Measurements from ENCODE around the gene KRT7.
"Not testable (repeated sequence)": the region's sequence is repeated elsewhere in the genome, so short reads cannot be mapped to it uniquely, and the experiment has no call there.

The KRT7 gene

GRCh38 chr12:52255926-52256583, 23.0 kb downstream of the KRT7 start:
- no peak for DNase-seq (ENCODE audit: low read depth in 2 of 2)

- no peak for DNase-seq (ENCODE audit: low read depth in 2 of 2)
Observed at GRCh38 chr12:52256584-52256935, 23.5 kb downstream of the KRT7 start.

DNA sequence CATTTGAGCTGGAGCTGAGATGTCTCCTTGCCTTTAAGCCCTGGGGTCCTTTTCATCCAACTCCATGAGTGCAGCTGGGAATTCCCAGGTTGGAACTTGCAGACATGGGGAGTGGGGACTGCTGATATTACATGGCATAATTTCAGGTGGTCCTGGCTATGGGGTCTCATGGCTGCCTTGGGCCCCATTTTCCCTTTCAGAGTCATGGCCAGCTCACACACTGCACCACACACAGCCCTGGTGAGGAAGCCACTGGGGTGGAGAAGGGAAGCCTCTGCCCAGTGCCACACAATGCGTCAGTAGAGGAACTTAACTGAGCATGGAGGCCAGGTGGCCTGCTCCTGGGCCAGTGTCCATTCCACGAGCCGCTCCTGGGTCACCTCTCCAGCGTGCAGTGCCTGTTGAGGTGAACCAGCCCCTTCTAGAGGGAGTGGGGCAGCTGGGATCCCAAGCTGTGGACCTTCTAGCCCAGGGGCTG, 24.1 kb downstream of the KRT7 start:
- no peak for DNase-seq (ENCODE audit: low read depth in 2 of 2)

GRCh38 chr12:52257922-52258321, 24.9 kb downstream of the KRT7 start:
- DNase-seq (ENCODE audit: low read depth in 2 of 2), result not testable (repeated sequence)

DNA sequence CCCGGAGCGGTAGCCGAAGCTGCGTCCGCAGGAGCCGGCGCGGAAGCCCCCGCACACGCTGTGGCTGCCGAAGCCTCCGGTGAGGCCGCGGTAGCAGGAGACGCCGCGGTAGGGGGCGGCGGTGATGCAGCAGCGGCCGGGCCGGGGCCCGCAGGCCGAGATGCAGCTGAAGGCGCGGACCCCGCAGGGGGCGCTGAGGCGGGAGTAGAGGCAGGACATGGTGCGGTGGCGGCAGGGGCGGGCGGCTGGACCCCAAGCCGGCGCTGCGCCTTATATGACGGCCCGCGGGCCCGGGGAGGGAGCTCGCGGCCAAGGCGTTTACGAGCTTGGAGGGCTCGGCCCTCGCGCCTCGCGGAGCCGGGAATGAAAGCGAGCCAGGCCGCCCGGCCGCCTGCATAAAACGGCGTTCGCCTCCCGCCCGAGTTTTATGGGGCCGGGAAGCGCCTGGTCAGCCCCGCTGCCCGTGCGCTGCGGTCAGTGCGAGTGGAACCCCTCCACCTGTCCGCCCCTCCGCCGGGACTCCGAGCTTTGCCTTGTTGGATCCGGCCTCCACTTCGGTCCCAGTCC, 25.4 kb downstream of the KRT7 start:
- DNase-seq (ENCODE audit: low read depth in 2 of 2), result no peak

DNA sequence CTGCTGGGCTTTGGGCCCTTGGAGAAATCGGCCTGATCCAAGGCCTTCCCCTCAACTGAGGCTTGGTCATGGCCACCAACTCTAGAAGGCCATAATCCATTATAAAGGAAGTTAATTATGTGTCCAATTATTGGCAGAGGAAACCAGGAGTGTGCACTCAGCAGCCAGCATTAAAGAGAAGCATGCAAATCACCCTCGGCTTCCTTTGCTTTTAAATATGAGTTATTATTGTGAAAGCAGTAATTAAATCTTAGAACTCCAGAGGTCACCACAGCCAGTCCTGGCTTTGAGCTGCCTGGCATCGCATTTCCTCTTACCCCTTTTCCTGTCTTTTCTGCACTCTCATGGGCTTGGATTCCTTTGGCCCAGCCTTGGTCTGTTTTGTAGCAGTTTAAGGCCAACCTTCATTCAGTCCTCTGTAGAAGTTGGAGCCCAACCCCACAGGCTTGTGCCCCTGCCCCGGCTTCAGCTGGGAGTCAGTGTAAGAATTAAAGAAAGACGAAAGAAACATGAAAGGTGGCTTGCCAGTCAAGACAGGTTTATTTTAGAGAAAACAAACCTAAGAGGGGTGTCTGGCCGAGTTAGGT, 26.7 kb downstream of the KRT7 start:
- DNase-seq (ENCODE audit: low read depth in 2 of 2), result no peak

- no peak for DNase-seq (ENCODE audit: low read depth in 2 of 2)
Observed at GRCh38 chr12:52260361-52261207, 27.5 kb downstream of the KRT7 start.

DNA sequence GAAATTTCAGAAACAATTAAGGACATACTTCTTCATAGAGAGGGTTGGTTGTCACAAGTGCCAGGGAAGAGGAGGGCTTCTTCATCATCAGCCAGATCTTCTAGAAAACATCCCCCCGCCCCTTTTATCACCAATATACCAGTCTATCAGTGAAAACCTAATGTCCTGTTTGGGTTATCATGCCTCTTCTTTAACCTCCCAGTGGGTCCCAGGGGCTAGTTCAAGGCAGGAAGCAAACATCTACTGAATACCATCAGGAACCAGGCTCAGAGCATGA, 28.1 kb downstream of the KRT7 start:
- DNase-seq (ENCODE audit: low read depth in 2 of 2), result no peak

GRCh38 chr12:52262286-52262685, 29.2 kb downstream of the KRT7 start:
- DNase-seq (ENCODE audit: low read depth in 2 of 2), result no peak

- DNase-seq (ENCODE audit: low read depth in 2 of 2), result no peak
Observed at GRCh38 chr12:52263761-52264434, 30.9 kb downstream of the KRT7 start.

GRCh38 chr12:52264435-52264825, 31.4 kb downstream of the KRT7 start:
- no peak for DNase-seq (ENCODE audit: low read depth in 2 of 2)

DNA sequence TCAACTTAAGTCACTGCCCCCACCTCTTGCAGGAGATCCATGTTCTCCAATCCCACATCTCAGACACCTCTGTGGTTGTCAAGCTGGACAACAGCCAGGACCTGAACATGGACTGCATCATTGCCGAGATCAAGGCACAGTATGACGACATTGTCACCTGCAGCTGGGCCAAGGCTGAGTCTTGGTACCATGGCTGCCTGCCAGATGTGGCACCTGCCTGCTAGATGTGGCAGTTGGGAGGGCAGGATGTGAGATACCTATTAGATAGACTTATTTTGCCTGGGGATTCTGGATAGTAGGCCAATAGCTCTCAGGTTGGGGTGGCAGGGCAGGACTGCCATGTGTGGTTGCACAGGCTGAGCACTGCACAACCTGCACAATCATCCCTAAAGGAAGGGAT, 33.5 kb downstream of the KRT7 start:
- DNase-seq (ENCODE audit: low read depth in 2 of 2), result no peak

GRCh38 chr12:52267266-52267665, 34.2 kb downstream of the KRT7 start:
- DNase-seq (ENCODE audit: low read depth in 2 of 2), result no peak

DNA sequence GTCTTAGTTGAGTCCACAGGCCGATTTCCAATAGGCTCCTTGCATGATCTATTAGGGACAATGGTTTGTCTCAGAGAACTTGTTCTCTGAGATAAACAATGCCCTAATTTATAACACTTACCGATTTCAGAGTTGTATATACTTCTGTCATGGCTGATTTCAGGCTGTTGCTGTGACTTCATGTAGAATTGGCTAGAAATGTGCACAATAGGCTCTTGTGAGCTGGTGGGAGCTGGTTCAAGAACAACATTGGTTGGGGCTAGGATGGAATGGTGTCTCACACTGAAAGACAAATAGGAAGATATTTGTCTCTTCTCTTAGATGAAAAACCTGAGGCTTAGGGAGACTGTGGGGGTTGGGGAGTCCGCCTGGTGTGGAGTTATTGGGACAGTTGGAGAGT, 34.7 kb downstream of the KRT7 start:
- DNase-seq (ENCODE audit: low read depth in 2 of 2), result no peak

DNA sequence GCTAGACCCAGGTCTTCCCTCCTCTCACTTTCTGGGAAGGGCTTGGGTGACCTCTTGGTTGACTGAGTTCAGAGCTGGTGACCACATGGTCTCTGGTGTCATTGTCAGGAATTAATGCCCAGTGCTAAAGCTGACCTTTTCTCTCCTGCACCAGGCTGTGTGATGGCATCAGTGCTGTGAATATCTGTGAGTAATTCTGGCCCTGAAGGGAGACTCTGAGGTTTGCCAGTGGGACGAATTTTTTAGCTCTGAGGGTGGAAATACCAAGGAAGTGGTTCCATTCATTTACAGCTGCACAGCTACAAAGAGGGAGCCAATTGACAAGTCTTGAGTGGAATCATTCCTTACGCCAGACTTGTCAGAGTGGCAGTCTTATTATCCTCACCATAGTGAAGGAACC, 35.2 kb downstream of the KRT7 start:
- no peak for DNase-seq (ENCODE audit: low read depth in 2 of 2)

- DNase-seq (ENCODE audit: low read depth in 2 of 2), result no peak
Observed at GRCh38 chr12:52270541-52271070, 37.6 kb downstream of the KRT7 start.

GRCh38 chr12:52271158-52271557, 38.1 kb downstream of the KRT7 start:
- DNase-seq (ENCODE audit: low read depth in 2 of 2), result no peak

DNA sequence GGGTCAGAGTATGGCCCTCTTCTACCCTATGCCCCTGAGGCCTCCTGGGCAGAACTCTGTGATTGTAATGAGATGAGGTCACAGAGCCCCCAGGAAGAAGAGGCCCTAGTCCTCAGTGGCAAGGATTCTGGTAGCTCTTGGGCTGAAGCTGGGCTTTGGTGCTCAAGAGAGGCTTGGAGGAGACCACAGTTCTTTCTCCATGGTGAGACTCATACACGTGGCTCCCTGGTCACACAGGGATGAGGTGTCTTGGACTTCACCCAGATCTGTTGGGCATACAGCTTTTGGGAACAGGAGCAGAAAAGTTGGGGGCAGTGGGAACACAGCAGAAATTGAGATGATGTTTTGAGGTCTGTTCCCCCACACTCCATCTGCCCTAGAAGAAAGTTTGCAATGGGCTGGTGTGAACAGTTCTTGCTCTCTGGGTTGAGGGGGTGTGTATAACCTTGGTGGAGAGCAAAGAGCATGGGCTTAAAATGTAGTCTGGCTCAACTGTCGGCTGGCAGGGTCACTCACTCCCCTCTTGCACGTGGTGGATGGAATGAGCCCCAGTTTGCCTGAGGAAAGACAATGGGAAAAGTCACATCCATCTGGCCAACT, 41.6 kb downstream of the KRT7 start, which contains the start of gene KRT86:
Gene KRT86, plus strand, starts transcription at position 125 of the 600 bp plus-strand sequence. CDS start 27,272 bp downstream, outside the sequence.
- no peak for DNase-seq (ENCODE audit: low read depth in 2 of 2)

DNA sequence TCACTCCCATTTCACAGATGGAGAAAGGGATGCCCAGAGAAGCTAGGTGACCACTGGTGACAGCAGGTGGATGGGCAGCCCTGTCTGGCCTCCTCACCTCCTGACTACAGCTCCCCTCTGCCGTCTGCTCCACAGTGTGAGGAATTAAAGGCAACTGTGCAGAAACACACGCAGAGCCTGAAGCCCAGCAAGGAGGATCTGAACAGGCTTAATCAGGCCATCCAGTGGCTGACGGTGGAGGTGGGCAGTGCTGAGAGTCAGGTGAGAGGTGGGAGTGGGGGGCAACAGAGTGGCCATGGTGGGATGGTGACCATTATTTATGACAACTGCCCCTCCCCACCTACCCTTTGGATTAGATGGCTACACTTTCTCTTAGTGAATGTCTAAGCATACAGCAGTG, 42.6 kb downstream of the KRT7 start:
- no peak for DNase-seq (ENCODE audit: low read depth in 2 of 2)

DNA sequence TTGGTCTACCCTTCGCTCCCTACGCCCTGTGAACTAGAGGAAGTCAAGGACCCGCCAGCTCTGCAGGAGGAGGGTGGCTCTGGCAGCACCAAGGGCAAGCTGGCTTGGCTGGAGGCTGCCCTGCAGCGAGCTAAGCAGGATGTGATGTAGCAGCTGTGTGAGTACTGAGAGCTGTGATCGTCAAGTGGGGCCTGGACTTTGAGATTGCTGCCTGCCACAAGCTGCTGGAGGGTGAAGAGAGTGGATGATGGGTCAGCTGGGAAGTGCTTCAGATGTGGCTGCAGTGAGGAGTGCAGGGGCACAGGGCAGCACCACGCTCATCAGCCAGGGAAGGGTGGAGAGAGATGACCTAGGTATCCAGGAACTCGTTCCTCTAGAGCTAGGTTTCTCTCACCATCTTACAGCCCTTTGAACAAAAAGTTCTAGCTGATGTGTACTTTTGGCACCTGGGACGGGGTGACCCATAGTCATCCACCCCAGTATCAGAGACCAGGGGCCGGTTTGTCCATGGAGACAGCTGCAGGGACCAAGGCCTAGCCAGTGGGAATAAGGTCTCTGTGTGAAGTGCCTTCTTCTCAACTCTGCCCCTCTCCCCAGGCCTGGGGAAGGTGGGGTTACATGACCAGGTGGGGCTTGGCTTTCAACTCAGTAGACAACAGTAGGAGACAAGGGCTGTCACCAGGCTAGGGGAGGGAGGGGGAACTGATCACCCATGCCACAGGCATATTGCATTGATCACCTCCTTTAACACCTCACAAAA, 44.6 kb downstream of the KRT7 start:
- no peak for DNase-seq (ENCODE audit: low read depth in 2 of 2)
